ENCODE results near the gene NPL.

DNA sequence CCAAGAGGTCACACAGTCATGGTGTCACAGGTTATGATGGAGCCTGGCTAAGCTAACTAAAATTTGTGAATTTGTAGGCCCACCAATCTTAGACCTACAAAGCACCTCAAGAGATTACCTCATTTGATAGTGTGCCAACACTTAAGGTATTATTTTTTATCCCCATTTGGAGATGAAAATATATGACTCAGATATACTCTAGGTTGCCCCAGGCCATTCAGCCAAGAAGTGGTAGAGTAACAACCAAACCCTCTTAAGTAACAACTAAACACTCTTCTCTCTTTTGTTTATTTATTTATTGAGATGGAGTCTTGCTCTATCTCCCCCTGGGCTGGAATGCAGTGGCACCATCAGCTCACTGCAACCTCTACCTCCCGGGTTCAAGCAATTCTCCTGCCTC lies 14.3 kb downstream of the NPL start:
- TF ChIP-seq FOXK2 (IDR thresholded peaks at IDR 0.05), result no peak
- no peak for TF ChIP-seq TARDBP (IDR thresholded peaks at IDR 0.05)
- no peak for TF ChIP-seq SP1 (IDR thresholded peaks at IDR 0.05)
- no peak for TF ChIP-seq ARNT (IDR thresholded peaks at IDR 0.05)
- no peak for TF ChIP-seq ELF4 (IDR thresholded peaks at IDR 0.05)
